ENCODE measurements around the gene STK32B. TPM values are rescaled to one million over a fixed set of nuclear protein-coding genes. Genes with fewer than 3 reads are reported as not detected.

STK32B gene
- total and polyA plus RNA-seq, 7 donors, result 0.14 to 0.73 (median 0.52) TPM

GRCh38 chr4:5043579-5043978, 7.7 kb upstream of the STK32B start:
- TF ChIP-seq, protein P1, sequence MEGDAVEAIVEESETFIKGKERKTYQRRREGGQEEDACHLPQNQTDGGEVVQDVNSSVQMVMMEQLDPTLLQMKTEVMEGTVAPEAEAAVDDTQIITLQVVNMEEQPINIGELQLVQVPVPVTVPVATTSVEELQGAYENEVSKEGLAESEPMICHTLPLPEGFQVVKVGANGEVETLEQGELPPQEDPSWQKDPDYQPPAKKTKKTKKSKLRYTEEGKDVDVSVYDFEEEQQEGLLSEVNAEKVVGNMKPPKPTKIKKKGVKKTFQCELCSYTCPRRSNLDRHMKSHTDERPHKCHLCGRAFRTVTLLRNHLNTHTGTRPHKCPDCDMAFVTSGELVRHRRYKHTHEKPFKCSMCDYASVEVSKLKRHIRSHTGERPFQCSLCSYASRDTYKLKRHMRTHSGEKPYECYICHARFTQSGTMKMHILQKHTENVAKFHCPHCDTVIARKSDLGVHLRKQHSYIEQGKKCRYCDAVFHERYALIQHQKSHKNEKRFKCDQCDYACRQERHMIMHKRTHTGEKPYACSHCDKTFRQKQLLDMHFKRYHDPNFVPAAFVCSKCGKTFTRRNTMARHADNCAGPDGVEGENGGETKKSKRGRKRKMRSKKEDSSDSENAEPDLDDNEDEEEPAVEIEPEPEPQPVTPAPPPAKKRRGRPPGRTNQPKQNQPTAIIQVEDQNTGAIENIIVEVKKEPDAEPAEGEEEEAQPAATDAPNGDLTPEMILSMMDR (IDR thresholded peaks at IDR 0.05), result no peak

DNA sequence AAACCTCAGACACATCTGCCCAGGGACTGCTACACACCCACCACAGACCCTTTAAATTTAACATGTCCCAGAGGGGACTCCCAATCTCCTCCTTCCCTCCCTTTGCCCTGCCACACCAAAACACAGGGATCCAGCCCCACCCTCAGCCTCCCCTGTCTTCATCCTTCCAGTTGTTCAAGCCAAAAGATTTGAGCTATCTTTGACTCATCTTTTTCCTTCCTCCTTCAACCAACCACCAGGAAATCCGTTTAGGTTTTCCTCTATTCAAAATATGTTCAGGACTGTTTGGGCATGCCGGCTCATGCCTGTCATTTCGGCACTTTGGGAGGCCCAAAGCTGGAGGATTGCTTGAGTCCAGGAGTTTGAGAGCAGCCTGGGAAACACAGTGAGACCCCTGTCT, 6.9 kb upstream of the STK32B start:
- Histone ChIP-seq H3K27ac (no peak overlapping the region), H3K27me3 (ENCODE audit: insufficient read depth in 3 of 3, low read length in 2 of 3) (no peaks in the 10 kb centered on the region), H3K9me3 (peaks cover 3% of the 10 kb centered on the region), H3K4me3 (no peak overlapping the region), H3K36me3 (ENCODE audit: insufficient read depth in 1 of 2, low read depth in 1 of 2) (no peaks in the 10 kb centered on the region), H3K4me1 (no peaks in the 10 kb centered on the region)
- DNase-seq, result no peak
- intact Hi-C loops (cut with DNase I), result no loop called here
- no peak for ATAC-seq
- TF ChIP-seq, protein P1 (IDR thresholded peaks at IDR 0.05), result no peak
- 60 to 75% (median 67%) methylated on average over 3 of the region's 3 CpGs for WGBS, 3 donors

More at GRCh38 chr4:5043579-5043978, 7.7 kb upstream of the STK32B start:
- 63 to 73% (median 70%) methylated on average over 6 of the region's 6 CpGs for WGBS, 3 donors
- no peak for DNase-seq
- no peak for ATAC-seq
- Histone ChIP-seq H3K27me3 (ENCODE audit: insufficient read depth in 3 of 3, low read length in 2 of 3) (no peaks in the 10 kb centered on the region), H3K4me3 (no peak overlapping the region), H3K36me3 (ENCODE audit: insufficient read depth in 1 of 2, low read depth in 1 of 2) (no peaks in the 10 kb centered on the region), H3K4me1 (no peaks in the 10 kb centered on the region), H3K9me3 (peaks cover 3% of the 10 kb centered on the region), H3K27ac (no peak overlapping the region)
- intact Hi-C loops (cut with DNase I), result no loop called here

DNA sequence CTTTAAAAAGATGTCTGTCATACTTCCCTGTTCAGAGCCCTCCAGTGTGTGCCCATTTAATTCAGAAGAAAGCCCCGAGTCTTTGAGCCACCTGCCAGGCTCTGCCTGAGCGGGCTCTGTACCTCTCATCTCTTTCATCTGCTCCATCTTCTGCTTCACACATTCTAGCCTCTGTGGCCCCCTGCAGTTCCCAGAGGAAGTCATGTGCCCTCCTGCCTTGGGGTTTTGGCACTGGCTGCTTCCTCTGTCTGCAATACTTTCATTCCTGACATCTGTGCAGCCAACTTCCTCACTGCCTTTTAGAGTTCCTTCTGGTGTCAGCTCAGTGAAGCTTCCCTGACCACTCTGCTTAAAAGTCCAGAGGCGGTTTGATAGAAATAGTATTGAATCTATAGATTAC, 6.2 kb upstream of the STK32B start:
- Histone ChIP-seq H3K27me3 (ENCODE audit: insufficient read depth in 3 of 3, low read length in 2 of 3) (peaks cover 0 to under 1% (median 0%) of the 10 kb centered on the region in 3 donors), H3K36me3 (ENCODE audit: insufficient read depth in 1 of 2, low read depth in 1 of 2) (no peaks in the 10 kb centered on the region), H3K27ac (no peak overlapping the region), H3K4me1 (no peaks in the 10 kb centered on the region), H3K4me3 (no peak overlapping the region), H3K9me3 (peaks cover 3% of the 10 kb centered on the region)
- WGBS, 3 donors, result 47 to 70% (median 55%) methylated on average over 3 of the region's 3 CpGs
- TF ChIP-seq, protein P1 (IDR thresholded peaks at IDR 0.05), result no peak
- ATAC-seq (no peak), DNase-seq (no peak)
- intact Hi-C loops (cut with DNase I), result no loop called here

GRCh38 chr4:5048721-5049120, 2.6 kb upstream of the STK32B start:
- no peak for DNase-seq
- no peak for ATAC-seq
- H3K4me3 ChIP-seq, result no peak overlapping the region
- peaks cover 0 to 21% (median 12%) of the 10 kb centered on the region in 3 donors for H3K27me3 ChIP-seq (ENCODE audit: insufficient read depth in 3 of 3, low read length in 2 of 3)
- intact Hi-C loops (cut with DNase I), result no loop called here
- TF ChIP-seq, protein P1 (IDR thresholded peaks at IDR 0.05), result no peak
- no peak overlapping the region for H3K27ac ChIP-seq
- no peaks in the 10 kb centered on the region for H3K36me3 ChIP-seq (ENCODE audit: insufficient read depth in 1 of 2, low read depth in 1 of 2)
- peaks cover 3% of the 10 kb centered on the region for H3K9me3 ChIP-seq
- 83 to 90% (median 86%) methylated on average over 4 of the region's 4 CpGs for WGBS, 3 donors
- H3K4me1 ChIP-seq, result peaks cover 3% of the 10 kb centered on the region

Measured in psoas muscle (tissue), 8 donors.